ENCODE results near the gene CMTM8.

DNA sequence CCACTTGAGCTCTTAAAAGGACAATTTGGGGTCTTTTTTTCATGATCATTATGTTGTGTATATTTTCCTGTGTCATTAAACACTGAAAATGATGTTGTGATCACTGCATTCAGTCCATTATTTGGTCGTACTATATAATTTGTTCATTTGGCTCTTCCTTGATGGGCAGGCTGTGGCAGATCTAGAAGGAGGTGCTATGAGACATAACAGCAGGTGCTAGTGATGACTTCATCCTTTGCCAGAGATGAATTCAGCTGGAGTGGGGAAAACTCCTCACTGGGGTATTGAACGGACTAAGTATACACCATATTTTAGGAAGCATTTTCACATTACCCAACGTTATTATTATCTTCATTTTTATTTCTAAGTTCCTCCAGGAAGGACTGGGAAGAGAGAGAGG, 165.2 kb downstream of the CMTM8 start:
- TF ChIP-seq SUZ12 (IDR thresholded peaks at IDR 0.05) (no peak), LEF1 (IDR thresholded peaks at IDR 0.05; ENCODE audit: borderline replicate concordance) (no peak), FOXA1 (IDR thresholded peaks at IDR 0.05) (no peak), FOXK2 (IDR thresholded peaks at IDR 0.05) (no peak), HDGF (IDR thresholded peaks at IDR 0.05; ENCODE audit: borderline replicate concordance) (no peak), ZNF384 (IDR thresholded peaks at IDR 0.05) (no peak), FOXM1 (IDR thresholded peaks at IDR 0.05; ENCODE audit: borderline replicate concordance) (no peak)
